K562 (cell line): Measurements from ENCODE around the gene UBR3. TPM values are rescaled to one million over a fixed set of nuclear protein-coding genes. Genes with fewer than 3 reads are reported as not detected.

ENCODE experiments used
- CBFA2T3 ChIP-seq: fragments of 450-650 bp; IDR thresholded peaks from 2 replicates; pipeline ENCODE4 v1.6.1; 2017
- CEBPB ChIP-seq: fragments of 450-650 bp; IDR thresholded peaks from 2 replicates; pipeline ENCODE4 v1.6.1; 2016; ENCODE audit warnings: missing genetic modification characterization, missing compliant biosample characterization
- FOXA1 ChIP-seq: fragments of 450-650 bp; IDR thresholded peaks from 2 replicates; pipeline ENCODE4 v1.6.1; 2016; ENCODE audit warnings: mild to moderate bottlenecking, borderline replicate concordance
- NCOA6 ChIP-seq: fragments of 450-650 bp; IDR thresholded peaks from 2 replicates; pipeline ENCODE4 v1.6.1; 2017; ENCODE audit warnings: mild to moderate bottlenecking
- POLR2A ChIP-seq: fragments of 450-650 bp; conservative IDR thresholded peaks from 2 replicates; pipeline ENCODE4 v1.6.1; 2016
- RFX1 ChIP-seq: fragments of 450-650 bp; IDR thresholded peaks from 2 replicates; pipeline ENCODE4 v1.6.1; 2016; ENCODE audit warnings: mild to moderate bottlenecking, moderate library complexity
- TCF7L2 ChIP-seq: fragments of 150-350 bp; IDR thresholded peaks from 2 replicates; pipeline ENCODE4 v1.6.1; 2016; ENCODE audit warnings: low read depth, mild to moderate bottlenecking, low read length, moderate library complexity
- YY1 ChIP-seq, 3 experiments: IDR thresholded peaks; 2 replicates each; pipeline ENCODE4 v1.6.1; 2011; ENCODE audit warnings: low read length in 2 of 3, mild to moderate bottlenecking in 2 of 3, moderate library complexity in 2 of 3, borderline replicate concordance in 1 of 3, control low read depth in 1 of 3, low read depth in 1 of 3; ENCODE audit not compliant: insufficient read depth in 3 of 3, insufficient replicate concordance in 2 of 3, control insufficient read depth in 1 of 3, insufficient read length in 1 of 3; ENCODE audit errors: extremely low read depth in 1 of 3
- ZNF121 ChIP-seq: sonication (generic); formaldehyde crosslinking; conservative IDR thresholded peaks from 2 replicates; pipeline ENCODE4 v1.8.0; 2022; ENCODE audit warnings: missing genetic modification reagents
- ZNF263 ChIP-seq: sonication (generic); formaldehyde crosslinking; IDR thresholded peaks from 2 replicates; pipeline ENCODE4 v1.8.0; 2022; ENCODE audit warnings: mild to moderate bottlenecking, missing genetic modification reagents, borderline replicate concordance
- polyA plus RNA-seq, 8 experiments: library from polyadenylated mRNA; depleted of rRNA in 4 of 8; stranded (reverse) in 5 of 8; unstranded in 3 of 8; fragments of >200 nt; fragmentation: Nextera tagmentation in 2 of 8; fragmentation: Illumina TruSeq in 1 of 8; extraction: Ambion mirVana in 2 of 8; extraction: Trizol in 1 of 8; gene quantifications; 2 replicates each; pipeline versions ENCODE4 v1.2.1 to v1.2.3, GENCODE V29; 2011 to 2014; ENCODE audit warnings: inconsistent platforms in 1 of 8, missing spikeins in 1 of 8
- total RNA-seq, 7 experiments: library from RNA; depleted of rRNA in 6 of 7; stranded (reverse); fragments of >200 nt in 6 of 7; fragmentation: Illumina TruSeq in 2 of 7; extraction: Trizol in 2 of 7; gene quantifications; 2 replicates each; pipeline versions ENCODE4 v1.2.1 to v1.2.3, GENCODE V29; 2011 to 2021; ENCODE audit warnings: low replicate concordance in 1 of 7
- TF ChIP-seq, protein P1 (sequence below): IDR thresholded peaks from 3 replicates; pipeline ENCODE4 v1.6.1; 2011; ENCODE audit warnings: borderline replicate concordance, mild to moderate bottlenecking, moderate library complexity; ENCODE audit not compliant: insufficient read length; ENCODE audit errors: extremely low read depth
- TF ChIP-seq, protein P2 (sequence below), 2 experiments: fragments of 450-650 bp in 1 of 2; IDR thresholded peaks; 2 replicates each; pipeline ENCODE4 v1.6.1; 2011 to 2017; ENCODE audit warnings: low read depth in 2 of 2, antibody characterized with exemption in 1 of 2, borderline replicate concordance in 1 of 2, low read length in 1 of 2, mild to moderate bottlenecking in 1 of 2, mixed read lengths in 1 of 2; ENCODE audit not compliant: control insufficient read depth in 1 of 2

Gene UBR3
- total and polyA plus RNA-seq, 9 of the 15 experiments (the other 6 are each of a cell fraction or from before 2014, with no cell fraction given), result 14.4 to 63.5 (median 40.4) TPM

DNA sequence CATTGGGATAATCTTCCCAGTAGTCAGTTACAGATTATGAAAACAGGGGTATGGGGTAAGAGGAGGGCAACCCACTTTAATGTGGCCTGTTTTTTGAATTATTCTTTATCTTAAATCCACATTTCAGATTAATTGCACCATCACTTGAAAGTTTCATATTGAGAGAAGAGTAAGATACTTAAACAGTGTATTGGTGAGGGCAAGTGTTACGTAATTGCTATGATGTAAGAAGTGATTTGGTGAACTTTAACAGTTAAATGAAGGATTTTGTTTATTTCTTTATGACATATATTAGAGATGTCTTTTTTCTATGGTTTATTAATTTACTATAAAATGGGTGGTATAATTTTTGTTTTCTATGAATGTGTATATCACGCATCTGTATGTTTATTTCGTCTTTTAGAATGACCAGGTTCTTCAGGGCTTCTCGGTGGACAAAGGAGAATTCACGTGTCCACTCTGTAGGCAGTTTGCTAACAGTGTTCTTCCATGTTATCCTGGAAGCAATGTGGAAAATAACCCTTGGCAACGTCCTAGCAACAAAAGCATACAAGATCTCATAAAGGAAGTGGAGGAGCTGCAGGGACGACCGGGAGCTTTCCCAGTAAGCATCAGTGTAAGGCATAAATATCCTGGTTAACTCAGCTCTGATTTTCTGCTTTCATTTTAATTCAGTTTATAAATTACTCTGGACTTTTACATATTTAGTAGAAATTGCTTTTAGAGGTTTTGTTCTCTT is 179.5 kb downstream of the UBR3 start (continued):
- TF ChIP-seq, protein P1, sequence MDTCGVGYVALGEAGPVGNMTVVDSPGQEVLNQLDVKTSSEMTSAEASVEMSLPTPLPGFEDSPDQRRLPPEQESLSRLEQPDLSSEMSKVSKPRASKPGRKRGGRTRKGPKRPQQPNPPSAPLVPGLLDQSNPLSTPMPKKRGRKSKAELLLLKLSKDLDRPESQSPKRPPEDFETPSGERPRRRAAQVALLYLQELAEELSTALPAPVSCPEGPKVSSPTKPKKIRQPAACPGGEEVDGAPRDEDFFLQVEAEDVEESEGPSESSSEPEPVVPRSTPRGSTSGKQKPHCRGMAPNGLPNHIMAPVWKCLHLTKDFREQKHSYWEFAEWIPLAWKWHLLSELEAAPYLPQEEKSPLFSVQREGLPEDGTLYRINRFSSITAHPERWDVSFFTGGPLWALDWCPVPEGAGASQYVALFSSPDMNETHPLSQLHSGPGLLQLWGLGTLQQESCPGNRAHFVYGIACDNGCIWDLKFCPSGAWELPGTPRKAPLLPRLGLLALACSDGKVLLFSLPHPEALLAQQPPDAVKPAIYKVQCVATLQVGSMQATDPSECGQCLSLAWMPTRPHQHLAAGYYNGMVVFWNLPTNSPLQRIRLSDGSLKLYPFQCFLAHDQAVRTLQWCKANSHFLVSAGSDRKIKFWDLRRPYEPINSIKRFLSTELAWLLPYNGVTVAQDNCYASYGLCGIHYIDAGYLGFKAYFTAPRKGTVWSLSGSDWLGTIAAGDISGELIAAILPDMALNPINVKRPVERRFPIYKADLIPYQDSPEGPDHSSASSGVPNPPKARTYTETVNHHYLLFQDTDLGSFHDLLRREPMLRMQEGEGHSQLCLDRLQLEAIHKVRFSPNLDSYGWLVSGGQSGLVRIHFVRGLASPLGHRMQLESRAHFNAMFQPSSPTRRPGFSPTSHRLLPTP, result no peak
- TF ChIP-seq NCOA6, result no peak
- TF ChIP-seq CEBPB (tag), result peak; percentile 94
- peak; percentile 16; the same call in 1 of the 2 replicates for TF ChIP-seq RFX1
- no peak for TF ChIP-seq ZNF263 (CRISPR knock-in tag)
- TF ChIP-seq CBFA2T3, result no peak
- TF ChIP-seq, protein P2, sequence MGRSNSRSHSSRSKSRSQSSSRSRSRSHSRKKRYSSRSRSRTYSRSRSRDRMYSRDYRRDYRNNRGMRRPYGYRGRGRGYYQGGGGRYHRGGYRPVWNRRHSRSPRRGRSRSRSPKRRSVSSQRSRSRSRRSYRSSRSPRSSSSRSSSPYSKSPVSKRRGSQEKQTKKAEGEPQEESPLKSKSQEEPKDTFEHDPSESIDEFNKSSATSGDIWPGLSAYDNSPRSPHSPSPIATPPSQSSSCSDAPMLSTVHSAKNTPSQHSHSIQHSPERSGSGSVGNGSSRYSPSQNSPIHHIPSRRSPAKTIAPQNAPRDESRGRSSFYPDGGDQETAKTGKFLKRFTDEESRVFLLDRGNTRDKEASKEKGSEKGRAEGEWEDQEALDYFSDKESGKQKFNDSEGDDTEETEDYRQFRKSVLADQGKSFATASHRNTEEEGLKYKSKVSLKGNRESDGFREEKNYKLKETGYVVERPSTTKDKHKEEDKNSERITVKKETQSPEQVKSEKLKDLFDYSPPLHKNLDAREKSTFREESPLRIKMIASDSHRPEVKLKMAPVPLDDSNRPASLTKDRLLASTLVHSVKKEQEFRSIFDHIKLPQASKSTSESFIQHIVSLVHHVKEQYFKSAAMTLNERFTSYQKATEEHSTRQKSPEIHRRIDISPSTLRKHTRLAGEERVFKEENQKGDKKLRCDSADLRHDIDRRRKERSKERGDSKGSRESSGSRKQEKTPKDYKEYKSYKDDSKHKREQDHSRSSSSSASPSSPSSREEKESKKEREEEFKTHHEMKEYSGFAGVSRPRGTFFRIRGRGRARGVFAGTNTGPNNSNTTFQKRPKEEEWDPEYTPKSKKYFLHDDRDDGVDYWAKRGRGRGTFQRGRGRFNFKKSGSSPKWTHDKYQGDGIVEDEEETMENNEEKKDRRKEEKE (IDR thresholded peaks at IDR 0.05; ENCODE audit: borderline replicate concordance in 1 of 2, control insufficient read depth in 1 of 2, low read depth in 2 of 2, low read length in 1 of 2), result no peak
- no peak for TF ChIP-seq ZNF121 (CRISPR knock-in tag)
- TF ChIP-seq FOXA1, result no peak
- TF ChIP-seq POLR2A, result no peak
- no peak for TF ChIP-seq TCF7L2
- TF ChIP-seq YY1 (IDR thresholded peaks at IDR 0.05; ENCODE audit: borderline replicate concordance in 1 of 3, control insufficient read depth in 1 of 3, extremely low read depth in 1 of 3, insufficient read depth in 3 of 3, insufficient read length in 1 of 3, insufficient replicate concordance in 2 of 3, low read depth in 1 of 3, low read length in 2 of 3), result no peak
